SK-N-DZ (cell line): ENCODE data around the gene GAPDH. TPM values are rescaled to one million over a fixed set of nuclear protein-coding genes. Genes with fewer than 3 reads are reported as not detected.
"Not testable (repeated sequence)": the region's sequence is repeated elsewhere in the genome, so short reads cannot be mapped to it uniquely, and the experiment has no call there.

Experiments used
- DNase-seq: peaks from one replicate; pipeline ENCODE4 v3.0.0-alpha.2; 2015; ENCODE audit warnings: low spot score
- polyA plus RNA-seq, 2 experiments: library from polyadenylated mRNA; depleted of rRNA; stranded (reverse); fragments of >200 nt; gene quantifications; 2 replicates each; pipeline ENCODE4 v1.2.3, GENCODE V29; 2014

Gene GAPDH
- polyA plus RNA-seq (2014; cell fraction: cytosol; rRNA removed): 4,691 and 5,509 TPM in 2 replicates
- 2,355 and 2,713 TPM in 2 replicates for polyA plus RNA-seq (2014; cell fraction: nucleus; rRNA removed)

- peak; percentile 99 for DNase-seq
These were observed at the start of gene GAPDH for GRCh38 chr12:6533923-6534694. GAPDH (plus strand) TSS chr12:6534517; CDS start chr12:6534833, 316 bp downstream.

- DNase-seq: no peak
These were observed 46.1 kb upstream of the GAPDH start for GRCh38 chr12:6488240-6488639.

- no peak for DNase-seq
These were observed 44.9 kb upstream of the GAPDH start for GRCh38 chr12:6489449-6489848.

- not testable (repeated sequence) for DNase-seq
These were observed 43.6 kb upstream of the GAPDH start for GRCh38 chr12:6490673-6491072.

- peak; percentile 96 for DNase-seq
These were observed 41.4 kb upstream of the GAPDH start, which contains the start of gene MRPL51 for GRCh38 chr12:6492838-6493496. MRPL51 (minus strand) TSS chr12:6493262; CDS start chr12:6493136, 126 bp downstream.

GRCh38 chr12:6493497-6494257 lies 40.6 kb upstream of the GAPDH start, which contains the start of gene NCAPD2:
NCAPD2 (plus strand) TSS chr12:6494102; CDS start chr12:6495099, 997 bp downstream.
- DNase-seq: peak; percentile 99

- no peak for DNase-seq
These were observed 40.0 kb upstream of the GAPDH start for GRCh38 chr12:6494258-6494743.

- no peak for DNase-seq
These were observed 39.3 kb upstream of the GAPDH start for GRCh38 chr12:6494968-6495367.

GRCh38 chr12:6497291-6497690 lies 37.0 kb upstream of the GAPDH start:
- DNase-seq: not testable (repeated sequence)

- DNase-seq: no peak
These were observed 33.9 kb upstream of the GAPDH start for GRCh38 chr12:6500466-6500865.

GRCh38 chr12:6507102-6507998 lies 27.0 kb upstream of the GAPDH start:
- no peak for DNase-seq

GRCh38 chr12:6508087-6508486 lies 26.2 kb upstream of the GAPDH start:
- DNase-seq: no peak

GRCh38 chr12:6520186-6520585 lies 14.1 kb upstream of the GAPDH start:
- DNase-seq: no peak

- DNase-seq: no peak
These were observed 12.1 kb upstream of the GAPDH start for GRCh38 chr12:6522193-6522592.

GRCh38 chr12:6523708-6524107 lies 10.6 kb upstream of the GAPDH start:
- no peak for DNase-seq

GRCh38 chr12:6524648-6525047 lies 9.7 kb upstream of the GAPDH start:
- no peak for DNase-seq

GRCh38 chr12:6526201-6526600 lies 8.1 kb upstream of the GAPDH start:
- no peak for DNase-seq

- no peak for DNase-seq
These were observed 7.4 kb upstream of the GAPDH start for GRCh38 chr12:6526766-6527525.

- DNase-seq: no peak
These were observed 6.6 kb upstream of the GAPDH start for GRCh38 chr12:6527711-6528110.
